Measurements from ENCODE around the gene VMA21. TPM values are rescaled to one million over a fixed set of nuclear protein-coding genes. Genes with fewer than 3 reads are reported as not detected.
A peak's percentile ranks its signal among the peaks of the same experiment; 100 is the strongest.

The VMA21 gene
- total RNA-seq: 10 to 100 TPM in 4 of 6 donors, 1 to 10 TPM in 2; 7.7 to 16.4 (median 13.8) TPM
- 1 to 10 TPM; 3.3 to 8.9 TPM for polyA plus RNA-seq

- DNase-seq: peak; percentile 85 to 94 (median 88)
- intact Hi-C loops (cut with DNase I): no loop called here
- FAIRE-seq: no peak
- Histone ChIP-seq H3K4me3 (peak within 1 kb of the TSS; percentile 19 to 67 (median 54)), H3K27ac (peak within 1 kb of the TSS; percentile 75 to 91 (median 86)), H3K27me3 (peaks cover 0 to 4% (median 0%) of the 10 kb centered on the region in 4 donors), H3K4me1 (no peaks in the 10 kb centered on the region), H3K9me3 (no peaks in the 10 kb centered on the region), H3K36me3 (no peaks in the 10 kb centered on the region)
- 0 to 46% methylated on average over 79 to 97 of the region's 97 CpGs for WGBS, 2 donors
- TF ChIP-seq CTCF (IDR thresholded peaks at IDR 0.05): no peak
- peak; percentile 95 to 99 (median 98) for ATAC-seq
Observed at GRCh38 chrX:151396825-151397740, at the start of gene VMA21. TSS of gene VMA21 (plus strand) at chrX:151397206. CDS start at chrX:151397309, 103 bp downstream.

GRCh38 chrX:151359341-151359740 lies 37.7 kb upstream of the VMA21 start:
- no peaks in the 10 kb centered on the region for H3K4me1 ChIP-seq
- no peaks in the 10 kb centered on the region for H3K9me3 ChIP-seq
- no peak overlapping the region for H3K27ac ChIP-seq
- peaks cover 0 to 5% (median 0%) of the 10 kb centered on the region in 4 donors for H3K27me3 ChIP-seq
- 58 to 91% methylated on average over 3 of the region's 3 CpGs for WGBS, 2 donors
- TF ChIP-seq CTCF (IDR thresholded peaks at IDR 0.05): no peak
- intact Hi-C loops (cut with DNase I): no loop called here
- H3K4me3 ChIP-seq: no peak overlapping the region
- no peak for DNase-seq
- ATAC-seq: no peak
- no peaks in the 10 kb centered on the region for H3K36me3 ChIP-seq
- FAIRE-seq: no peak

- intact Hi-C loops (cut with DNase I): no loop called here
- no peaks in the 10 kb centered on the region for H3K36me3 ChIP-seq
- no peaks in the 10 kb centered on the region for H3K4me1 ChIP-seq
- no peak overlapping the region for H3K4me3 ChIP-seq
- WGBS, 2 donors: 2 to 11% methylated on average over 25 of the region's 25 CpGs
- peak; percentile 37 to 71 (median 50) for TF ChIP-seq CTCF (IDR thresholded peaks at IDR 0.05)
- no peaks in the 10 kb centered on the region for H3K9me3 ChIP-seq
- FAIRE-seq (no peak), DNase-seq (peak; percentile 11 to 79 (median 46)), ATAC-seq (peak; percentile 75 to 96 (median 88))
- peaks cover 0 to 5% (median 0%) of the 10 kb centered on the region in 4 donors for H3K27me3 ChIP-seq
- H3K27ac ChIP-seq: no peak overlapping the region
Observed at GRCh38 chrX:151359931-151360871, 36.8 kb upstream of the VMA21 start.

- intact Hi-C loops (cut with DNase I): no loop called here
- H3K4me3 ChIP-seq: no peak overlapping the region
- no peaks in the 10 kb centered on the region for H3K36me3 ChIP-seq
- no peak for FAIRE-seq
- DNase-seq: no peak
- TF ChIP-seq CTCF (IDR thresholded peaks at IDR 0.05): no peak
- no peak overlapping the region for H3K27ac ChIP-seq
- WGBS, 2 donors: 81 to 91% methylated on average over 2 of the region's 2 CpGs
- no peak for ATAC-seq
- H3K27me3 ChIP-seq: peaks cover 0 to 5% (median 0%) of the 10 kb centered on the region in 4 donors
- H3K4me1 ChIP-seq: no peaks in the 10 kb centered on the region
- H3K9me3 ChIP-seq: no peaks in the 10 kb centered on the region
Observed at GRCh38 chrX:151363316-151363715, 33.7 kb upstream of the VMA21 start.

Measured in pancreas (tissue), 10 donors.